Astrocyte of the spinal cord (primary cell): Measurements from ENCODE around the gene LIMA1.

Experiments used
- DNase-seq: peaks from one replicate; pipeline ENCODE4 v3.0.0; 2011; ENCODE audit warnings: low read depth, low spot score
- H3K4me3 ChIP-seq: 2 replicates; pipeline ENCODE4 v1.5.1; 2011; ENCODE audit warnings: low read depth, mild to moderate bottlenecking, low read length, moderate library complexity
- CTCF ChIP-seq: IDR thresholded peaks from 2 replicates; pipeline ENCODE4 v1.5.1; 2012; ENCODE audit warnings: low read depth, mild to moderate bottlenecking, low read length, inconsistent platforms
- in situ Hi-C: cut with HindIII; loops from 2 replicates; pipeline ENCODE4 v1.10.0; 2017; ENCODE audit warnings: low sequenced_read_pairs

The LIMA1 gene

GRCh38 chr12:50192236-50192635 lies 91.1 kb downstream of the LIMA1 start:
- in situ Hi-C loops: no loop called here
- no peak overlapping the region for H3K4me3 ChIP-seq
- no peak for DNase-seq
- no peak for TF ChIP-seq CTCF

GRCh38 chr12:50190859-50191258 lies 92.5 kb downstream of the LIMA1 start:
- in situ Hi-C loops: no loop called here
- TF ChIP-seq CTCF: no peak

GRCh38 chr12:50188875-50189575 lies 94.3 kb downstream of the LIMA1 start:
- in situ Hi-C loops: no loop called here
- H3K4me3 ChIP-seq: no peak overlapping the region
- TF ChIP-seq CTCF: no peak
- no peak for DNase-seq

More at GRCh38 chr12:50190859-50191258, 92.5 kb downstream of the LIMA1 start:
- H3K4me3 ChIP-seq: no peak overlapping the region
- DNase-seq: no peak

- no peak for DNase-seq
- TF ChIP-seq CTCF: no peak
- no peak overlapping the region for H3K4me3 ChIP-seq
- in situ Hi-C loops: no loop called here
Measured at GRCh38 chr12:50188241-50188781, 95.0 kb downstream of the LIMA1 start.

- peak; percentile 92 for DNase-seq
- TF ChIP-seq CTCF: no peak
- H3K4me3 ChIP-seq: no peak overlapping the region
- in situ Hi-C loops: no loop called here
Measured at GRCh38 chr12:50187084-50187900, 96.0 kb downstream of the LIMA1 start.

- H3K4me3 ChIP-seq: no peak overlapping the region
- TF ChIP-seq CTCF: no peak
- peak; percentile 66 for DNase-seq
- in situ Hi-C loops: no loop called here
Measured at GRCh38 chr12:50186681-50187080, 96.6 kb downstream of the LIMA1 start.
